GM23248 (cell line): ENCODE results near the gene CDKN2A. TPM values are rescaled to one million over a fixed set of nuclear protein-coding genes. Genes with fewer than 3 reads are reported as not detected.

Experiments used
- DNase-seq: peaks from one replicate; pipeline ENCODE4 v3.0.0-alpha.2; 2015
- H2AFZ ChIP-seq: fragments of 200-600 bp; sonication (generic); 2 replicates; pipeline ENCODE4 v1.6.1; 2016; ENCODE audit warnings: antibody characterized with exemption
- H3F3A ChIP-seq: fragments of 200-600 bp; sonication (generic); 2 replicates; pipeline ENCODE4 v1.6.1; 2016; ENCODE audit warnings: mild to moderate bottlenecking, antibody characterized with exemption, mixed run types; ENCODE audit not compliant: insufficient read depth
- H3K27ac ChIP-seq: fragments of 200-600 bp; sonication (generic); 2 replicates; pipeline ENCODE4 v1.5.1; 2016; ENCODE audit warnings: mild to moderate bottlenecking
- H3K27me3 ChIP-seq: fragments of 200-600 bp; sonication (generic); replicated peaks from 2 replicates; pipeline ENCODE4 v1.6.1; 2016; ENCODE audit warnings: mild to moderate bottlenecking; ENCODE audit not compliant: insufficient read depth
- H3K36me3 ChIP-seq: fragments of 200-600 bp; sonication (generic); 2 replicates; pipeline ENCODE4 v1.6.1; 2016; ENCODE audit warnings: low read depth, mild to moderate bottlenecking
- H3K4me1 ChIP-seq: fragments of 200-600 bp; sonication (generic); 2 replicates; pipeline ENCODE4 v1.6.1; 2016; ENCODE audit warnings: mild to moderate bottlenecking; ENCODE audit not compliant: insufficient read depth
- H3K4me2 ChIP-seq: fragments of 200-600 bp; sonication (generic); one replicate; pipeline ENCODE4 v1.6.1; 2016; ENCODE audit warnings: mild to moderate bottlenecking; ENCODE audit not compliant: unreplicated experiment
- H3K4me3 ChIP-seq: fragments of 200-600 bp; sonication (generic); 2 replicates; pipeline ENCODE4 v1.5.1; 2016; ENCODE audit warnings: mild to moderate bottlenecking
- H3K79me2 ChIP-seq: fragments of 200-600 bp; sonication (generic); 2 replicates; pipeline ENCODE4 v1.6.1; 2016; ENCODE audit warnings: mild to moderate bottlenecking; ENCODE audit not compliant: insufficient read depth
- H3K9ac ChIP-seq: fragments of 200-600 bp; sonication (generic); 2 replicates; pipeline ENCODE4 v1.6.1; 2016; ENCODE audit warnings: mild to moderate bottlenecking
- H3K9me2 ChIP-seq: fragments of 200-600 bp; sonication (generic); 2 replicates; pipeline ENCODE4 v1.6.1; 2016; ENCODE audit warnings: mixed run types, mild to moderate bottlenecking, moderate library complexity; ENCODE audit not compliant: insufficient read depth
- H3K9me3 ChIP-seq: fragments of 200-600 bp; sonication (generic); one replicate; pipeline ENCODE4 v1.6.1; 2017; ENCODE audit warnings: low read depth
- H4K20me1 ChIP-seq: fragments of 200-600 bp; sonication (generic); 2 replicates; pipeline ENCODE4 v1.6.0; 2016; ENCODE audit not compliant: insufficient read depth
- EZH2 ChIP-seq: fragments of 200-600 bp; sonication (generic); IDR thresholded peaks from 2 replicates; pipeline ENCODE4 v1.6.1; 2018; ENCODE audit warnings: antibody characterized with exemption, mild to moderate bottlenecking; ENCODE audit not compliant: insufficient read depth, poor library complexity, severe bottlenecking
- EZH2phosphoT487 ChIP-seq: fragments of 200-600 bp; sonication (generic); IDR thresholded peaks from 2 replicates; pipeline ENCODE4 v1.6.1; 2018; ENCODE audit warnings: antibody characterized with exemption, moderate library complexity, mild to moderate bottlenecking, low read depth; ENCODE audit not compliant: insufficient read depth
- WGBS, 2 experiments: methylation state at CpG; one replicate each; pipeline ENCODE4 v1.1.6; 2015 to 2017; ENCODE audit warnings: low lambda C conversion rate in 2 of 2, low coverage in 1 of 2; ENCODE audit errors: missing lambda C conversion rate in 2 of 2; 5-methylcytosine and 5-hydroxymethylcytosine counted together
- in situ Hi-C: fragments of 300-500 bp; cut with MboI; formaldehyde crosslinking; loops from 2 replicates; pipeline ENCODE4 v1.15.0; 2020
- polyA plus RNA-seq: library from polyadenylated mRNA; unstranded; fragments of >200 nt; fragmentation: Nextera tagmentation; extraction: Ambion mirVana; gene quantifications from 2 replicates; pipeline ENCODE4 v1.2.1, GENCODE V29; 2016
- total RNA-seq: library from RNA; depleted of rRNA; stranded (reverse); fragments of >200 nt; shearing (Covaris generic); gene quantifications from 2 replicates; pipeline ENCODE4 v1.2.3, GENCODE V29; 2014; rRNA removed

CDKN2A gene
- total and polyA plus RNA-seq, 2 experiments from 2014 or later: 27.3 to 42.2 TPM

DNA sequence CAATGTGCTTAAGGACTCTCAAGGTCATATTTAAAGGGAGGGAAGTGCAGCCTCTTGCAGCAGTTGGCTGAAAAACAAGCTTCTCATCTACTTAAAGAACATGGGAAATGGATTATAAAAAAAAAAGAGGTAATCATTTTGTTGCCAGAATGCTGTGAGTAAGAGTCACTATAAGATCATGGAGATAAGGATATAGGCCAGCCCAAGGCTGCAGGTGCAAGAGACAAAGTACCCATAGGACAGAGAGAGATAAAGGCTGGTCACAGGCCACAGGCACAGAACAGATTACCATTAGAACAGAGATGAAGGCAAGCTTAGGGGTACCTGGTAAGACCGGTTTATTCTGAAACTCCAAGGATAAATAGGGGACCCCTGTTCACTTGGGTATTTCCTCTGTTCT, 70.5 kb downstream of the CDKN2A start:
- no peaks in the 10 kb centered on the region for H3K9me2 ChIP-seq
- in situ Hi-C loops: no loop called here
- TF ChIP-seq EZH2: no peak
- no peak for TF ChIP-seq EZH2phosphoT487
- H3K79me2 ChIP-seq: no peaks in the 10 kb centered on the region
- no peaks in the 10 kb centered on the region for H3K9me3 ChIP-seq
- no peak for DNase-seq
- H3F3A ChIP-seq: peaks cover 9% of the 10 kb centered on the region
- no peaks in the 10 kb centered on the region for H3K36me3 ChIP-seq
- H3K27me3 ChIP-seq: no peaks in the 10 kb centered on the region
- H3K4me3 ChIP-seq: no peak overlapping the region
- no peak overlapping the region for H3K27ac ChIP-seq
- no peak overlapping the region for H2AFZ ChIP-seq
- H3K4me1 ChIP-seq: peaks cover 6% of the 10 kb centered on the region
- H4K20me1 ChIP-seq: no peaks in the 10 kb centered on the region
- no peak overlapping the region for H3K9ac ChIP-seq
- H3K4me2 ChIP-seq: no peak overlapping the region
- WGBS, 2 experiments: 100% methylated on average over 1 of the region's 1 CpG

DNA sequence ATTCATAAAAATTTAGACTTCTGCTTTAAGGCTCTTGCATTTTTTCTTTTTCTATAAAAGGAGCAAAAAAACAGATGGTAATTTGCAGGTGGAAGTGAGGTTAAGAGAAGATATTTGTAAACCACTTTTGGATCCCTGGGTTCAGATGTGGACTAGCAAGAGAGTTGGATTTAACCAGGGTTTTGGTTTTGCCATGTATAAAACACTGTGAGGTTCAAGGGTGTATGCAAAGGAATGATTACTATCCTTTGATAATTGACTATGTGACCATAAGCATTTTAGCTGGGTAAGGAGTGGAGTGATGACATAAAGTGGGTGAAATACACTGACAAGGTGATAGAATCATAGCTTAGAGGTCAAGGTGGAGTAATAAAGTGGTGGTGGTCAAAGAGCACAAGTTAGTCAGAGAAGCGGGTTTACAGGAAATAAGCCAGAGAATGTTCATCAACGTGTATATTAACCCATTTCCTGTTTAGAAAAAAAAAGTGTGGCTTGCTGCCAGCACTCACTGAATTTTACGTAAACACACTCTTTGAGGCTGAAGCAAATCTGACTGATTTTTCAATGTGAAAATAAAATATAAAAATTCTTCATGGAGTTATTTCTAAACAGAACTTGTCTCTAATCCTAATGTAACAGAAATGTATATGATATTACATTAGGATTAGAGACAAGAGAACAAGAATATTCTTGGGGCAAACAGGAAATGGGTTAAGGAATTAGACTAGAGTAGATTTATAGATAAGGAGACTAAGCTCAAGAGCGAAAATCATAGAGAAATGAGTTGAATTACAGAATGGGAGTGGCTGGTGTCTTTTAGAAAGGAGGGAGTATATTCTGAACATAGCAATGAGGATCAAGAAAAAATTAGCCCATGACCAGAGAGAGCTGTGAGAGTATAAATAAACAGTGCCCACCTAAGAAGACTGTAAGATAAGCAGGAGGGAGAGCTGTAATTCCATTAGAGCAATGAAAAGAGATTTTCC, 74.5 kb downstream of the CDKN2A start:
- no peak overlapping the region for H3K4me3 ChIP-seq
- H3F3A ChIP-seq: peaks cover 14% of the 10 kb centered on the region
- peaks cover 6% of the 10 kb centered on the region for H3K4me1 ChIP-seq
- TF ChIP-seq EZH2 (no peak), EZH2phosphoT487 (peak; percentile 73; the same call in 1 of the 2 replicates)
- no peaks in the 10 kb centered on the region for H3K9me2 ChIP-seq
- no peak overlapping the region for H3K9ac ChIP-seq
- H3K36me3 ChIP-seq: no peaks in the 10 kb centered on the region
- in situ Hi-C loops: no loop called here
- H3K4me2 ChIP-seq: peak overlapping the region; percentile 1
- peak; percentile 56 for DNase-seq
- no peaks in the 10 kb centered on the region for H3K27me3 ChIP-seq
- no peak overlapping the region for H2AFZ ChIP-seq
- H4K20me1 ChIP-seq: no peaks in the 10 kb centered on the region
- WGBS, 2 experiments: 9 to 17% methylated on average over 4 of the region's 4 CpGs
- no peaks in the 10 kb centered on the region for H3K79me2 ChIP-seq
- H3K27ac ChIP-seq: no peak overlapping the region
- H3K9me3 ChIP-seq: no peaks in the 10 kb centered on the region

Other genes with a start within 250 kb of the CDKN2A start
- gene MTAP, start 191.8 kb downstream of the CDKN2A start, total RNA-seq: 26.7 and 29.8 TPM in 2 replicates
- gene MTAP, start 191.8 kb downstream of the CDKN2A start, polyA plus RNA-seq: 44.8 and 47.8 TPM in 2 replicates
- gene CDKN2B-AS1, start 399 bp upstream of the CDKN2A start, total RNA-seq: 1.3 and 4.1 TPM in 2 replicates
- gene CDKN2B-AS1, start 399 bp upstream of the CDKN2A start, polyA plus RNA-seq: 0.58 and 0.61 TPM in 2 replicates
- 5.3 and 10.6 TPM in 2 replicates for gene CDKN2B, start 14.9 kb upstream of the CDKN2A start, total RNA-seq
- gene CDKN2B, start 14.9 kb upstream of the CDKN2A start, polyA plus RNA-seq: 6.7 and 8.9 TPM in 2 replicates